ENCODE measurements around the gene MACROH2A1. TPM values are rescaled to one million over a fixed set of nuclear protein-coding genes. Genes with fewer than 3 reads are reported as not detected.

MACROH2A1 gene
- total RNA-seq, 1 donor from 2014 or later, result 181 TPM

GRCh38 chr5:135333732-135334515 is 65.1 kb downstream of the MACROH2A1 start:
- Mint-ChIP-seq H3K27me3 (ENCODE audit: unreplicated experiment) (peaks cover 3% of the 10 kb centered on the region), H3K27ac (ENCODE audit: unreplicated experiment) (no peak overlapping the region), H3K4me1 (ENCODE audit: unreplicated experiment) (no peaks in the 10 kb centered on the region), H3K36me3 (ENCODE audit: low read depth, unreplicated experiment) (peaks cover 13% of the 10 kb centered on the region), H3K9me3 (ENCODE audit: unreplicated experiment) (no peaks in the 10 kb centered on the region), H3K4me3 (ENCODE audit: unreplicated experiment) (no peak overlapping the region)
- DNase-seq (ENCODE audit: low spot score), result no peak
- no peak for TF ChIP-seq CTCF (IDR thresholded peaks at IDR 0.05; ENCODE audit: unreplicated experiment)

- no peak for DNase-seq (ENCODE audit: low spot score)
- no peak overlapping the region for H3K27ac Mint-ChIP-seq (ENCODE audit: unreplicated experiment)
- no peaks in the 10 kb centered on the region for H3K4me1 Mint-ChIP-seq (ENCODE audit: unreplicated experiment)
- H3K36me3 Mint-ChIP-seq (ENCODE audit: low read depth, unreplicated experiment), result peaks cover 13% of the 10 kb centered on the region
- H3K9me3 Mint-ChIP-seq (ENCODE audit: unreplicated experiment), result no peaks in the 10 kb centered on the region
- TF ChIP-seq CTCF (IDR thresholded peaks at IDR 0.05; ENCODE audit: unreplicated experiment), result peak; percentile 38
- no peak overlapping the region for H3K4me3 Mint-ChIP-seq (ENCODE audit: unreplicated experiment)
- H3K27me3 Mint-ChIP-seq (ENCODE audit: unreplicated experiment), result peaks cover 4% of the 10 kb centered on the region
Measured at GRCh38 chr5:135332519-135333150, 66.4 kb downstream of the MACROH2A1 start.

- Mint-ChIP-seq H3K4me3 (ENCODE audit: unreplicated experiment) (no peak overlapping the region), H3K9me3 (ENCODE audit: unreplicated experiment) (no peaks in the 10 kb centered on the region), H3K27me3 (ENCODE audit: unreplicated experiment) (peaks cover 4% of the 10 kb centered on the region), H3K4me1 (ENCODE audit: unreplicated experiment) (no peaks in the 10 kb centered on the region), H3K36me3 (ENCODE audit: low read depth, unreplicated experiment) (peaks cover 10% of the 10 kb centered on the region), H3K27ac (ENCODE audit: unreplicated experiment) (no peak overlapping the region)
- DNase-seq (ENCODE audit: low spot score), result no peak
- no peak for TF ChIP-seq CTCF (IDR thresholded peaks at IDR 0.05; ENCODE audit: unreplicated experiment)
Measured at GRCh38 chr5:135331612-135332011, 67.4 kb downstream of the MACROH2A1 start.

- H3K27me3 Mint-ChIP-seq (ENCODE audit: unreplicated experiment), result peaks cover 4% of the 10 kb centered on the region
- no peak for DNase-seq (ENCODE audit: low spot score)
- no peak overlapping the region for H3K27ac Mint-ChIP-seq (ENCODE audit: unreplicated experiment)
Measured at GRCh38 chr5:135330798-135331096, 68.3 kb downstream of the MACROH2A1 start.

More at GRCh38 chr5:135330798-135331096, 68.3 kb downstream of the MACROH2A1 start:
- H3K4me1 Mint-ChIP-seq (ENCODE audit: unreplicated experiment), result no peaks in the 10 kb centered on the region
- peaks cover 8% of the 10 kb centered on the region for H3K36me3 Mint-ChIP-seq (ENCODE audit: low read depth, unreplicated experiment)
- no peaks in the 10 kb centered on the region for H3K9me3 Mint-ChIP-seq (ENCODE audit: unreplicated experiment)
- no peak for TF ChIP-seq CTCF (IDR thresholded peaks at IDR 0.05; ENCODE audit: unreplicated experiment)
- H3K4me3 Mint-ChIP-seq (ENCODE audit: unreplicated experiment), result no peak overlapping the region

Measured in endothelial cell (in vitro differentiated cells).